Measurements from ENCODE around the gene PCDHGA6.
"Not testable (repeated sequence)": the region's sequence is repeated elsewhere in the genome, so short reads cannot be mapped to it uniquely, and the experiment has no call there.

PCDHGA6 gene

DNA sequence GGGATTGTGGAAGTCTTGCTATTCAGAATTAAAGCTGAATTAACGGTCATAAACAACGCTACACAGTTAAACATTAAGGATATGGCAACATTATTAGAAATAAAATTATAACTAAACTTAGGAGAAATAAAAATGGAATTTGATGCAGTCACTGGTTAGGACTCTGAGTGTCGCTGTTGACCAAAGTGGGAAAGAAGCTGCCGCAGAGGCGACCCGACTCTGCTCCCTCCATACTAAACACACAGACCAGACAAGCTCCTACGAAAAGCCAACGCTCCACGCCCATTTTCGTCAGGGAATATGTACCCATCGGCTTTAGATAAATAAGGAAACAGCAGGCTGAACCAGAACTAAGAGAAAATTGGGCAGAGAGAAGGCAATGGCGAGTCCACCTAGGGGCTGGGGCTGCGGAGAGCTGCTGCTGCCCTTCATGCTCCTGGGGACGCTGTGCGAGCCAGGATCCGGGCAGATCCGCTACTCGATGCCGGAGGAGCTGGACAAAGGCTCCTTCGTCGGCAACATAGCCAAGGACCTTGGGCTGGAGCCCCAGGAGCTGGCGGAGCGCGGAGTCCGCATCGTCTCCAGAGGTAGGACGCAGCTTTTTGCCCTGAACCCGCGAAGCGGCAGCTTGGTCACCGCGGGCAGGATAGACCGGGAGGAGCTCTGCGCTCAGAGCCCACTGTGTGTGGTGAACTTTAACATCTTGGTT, 9.6 kb upstream of the PCDHGA6 start, which contains the start of gene PCDHGA5:
PCDHGA5 (plus strand) TSS at position 211 of the 709 bp plus-strand sequence; CDS start at position 380, 169 bp downstream.
- no peak within 1 kb of the TSS for H3K9ac ChIP-seq (ENCODE audit: low read depth, low read length)
- peak within 1 kb of the TSS; percentile 51 for H3K4me2 ChIP-seq (ENCODE audit: low read length)
- no peaks in the 10 kb centered on the region for H3K36me3 ChIP-seq (ENCODE audit: insufficient read depth, low read length)
- peaks cover 4% of the 10 kb centered on the region for H3K27me3 ChIP-seq (ENCODE audit: control insufficient read depth, insufficient read depth, low read length)
- H3K9me3 ChIP-seq (replicated peaks; ENCODE audit: low read length) = peaks cover 37% of the 10 kb centered on the region
- H3K4me3 ChIP-seq (ENCODE audit: low read length) = peak within 1 kb of the TSS; percentile 44
- H3K4me1 ChIP-seq (ENCODE audit: control insufficient read depth, insufficient read depth, low read length) = no peaks in the 10 kb centered on the region

DNA sequence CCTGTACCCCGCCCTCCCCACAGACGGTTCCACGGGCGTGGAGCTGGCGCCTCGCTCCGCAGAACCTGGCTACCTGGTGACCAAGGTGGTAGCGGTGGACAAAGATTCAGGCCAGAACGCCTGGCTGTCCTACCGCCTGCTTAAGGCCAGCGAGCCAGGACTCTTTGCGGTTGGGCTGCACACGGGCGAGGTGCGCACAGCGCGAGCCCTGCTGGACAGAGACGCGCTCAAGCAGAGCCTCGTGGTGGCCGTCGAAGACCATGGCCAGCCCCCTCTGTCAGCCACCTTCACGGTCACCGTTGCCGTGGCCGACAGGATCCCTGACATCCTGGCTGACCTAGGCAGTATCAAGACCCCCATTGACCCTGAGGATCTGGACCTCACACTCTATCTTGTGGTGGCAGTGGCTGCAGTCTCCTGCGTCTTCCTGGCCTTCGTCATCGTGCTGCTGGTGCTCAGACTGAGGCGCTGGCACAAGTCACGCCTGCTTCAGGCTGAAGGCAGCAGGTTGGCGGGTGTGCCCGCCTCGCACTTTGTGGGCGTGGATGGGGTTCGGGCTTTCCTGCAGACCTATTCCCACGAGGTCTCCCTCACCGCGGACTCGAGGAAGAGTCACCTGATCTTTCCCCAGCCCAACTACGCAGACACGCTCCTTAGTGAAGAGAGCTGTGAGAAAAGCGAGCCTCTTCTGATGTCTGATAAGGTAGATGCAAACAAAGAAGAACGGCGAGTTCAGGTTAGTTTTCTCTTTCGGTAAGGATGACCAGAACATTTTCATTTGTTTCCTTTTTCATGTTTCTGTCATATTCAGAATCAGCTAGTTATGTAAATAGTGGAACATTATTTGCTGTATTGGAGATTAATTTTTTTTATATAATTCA, 7.4 kb upstream of the PCDHGA6 start:
- Histone ChIP-seq H3K27me3 (ENCODE audit: control insufficient read depth, insufficient read depth, low read length) (peaks cover 4% of the 10 kb centered on the region), H3K4me1 (ENCODE audit: control insufficient read depth, insufficient read depth, low read length) (no peaks in the 10 kb centered on the region), H3K9me3 (replicated peaks; ENCODE audit: low read length) (peaks cover 30% of the 10 kb centered on the region)

DNA sequence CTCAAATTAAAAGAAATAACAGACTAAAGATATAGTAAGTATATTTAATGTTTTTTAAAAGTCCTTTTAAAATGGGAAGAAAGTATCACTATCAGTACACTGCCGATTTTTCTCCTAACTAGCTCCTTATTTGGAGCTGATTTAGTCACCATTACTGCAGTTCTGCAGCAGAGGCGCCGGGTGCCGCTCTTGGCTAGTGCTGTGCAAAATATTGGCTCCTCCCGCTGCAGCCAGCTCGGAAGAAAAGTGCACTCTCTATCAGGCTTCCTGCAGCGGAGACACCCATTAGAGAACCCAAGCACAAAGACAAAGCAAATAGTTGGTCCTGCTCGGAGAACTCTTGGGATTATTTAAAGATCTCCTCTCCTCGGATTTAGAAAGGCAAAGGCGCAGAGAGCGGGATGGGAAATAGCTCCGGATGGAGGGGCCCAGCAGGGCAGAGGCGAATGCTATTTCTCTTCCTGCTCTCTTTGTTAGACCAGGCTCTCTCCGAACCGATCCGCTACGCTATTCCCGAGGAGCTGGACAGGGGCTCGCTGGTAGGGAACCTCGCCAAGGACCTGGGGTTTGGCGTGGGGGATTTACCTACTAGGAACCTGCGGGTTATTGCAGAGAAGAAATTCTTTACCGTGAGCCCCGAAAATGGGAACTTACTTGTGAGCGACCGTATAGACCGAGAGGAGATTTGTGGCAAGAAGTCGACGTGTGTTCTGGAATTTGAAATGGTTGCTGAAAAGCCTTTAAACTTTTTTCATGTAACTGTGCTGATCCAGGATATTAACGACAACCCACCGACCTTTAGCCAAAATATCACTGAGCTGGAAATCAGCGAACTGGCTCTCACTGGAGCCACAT, 3.5 kb upstream of the PCDHGA6 start, which contains the start of gene PCDHGB3:
PCDHGB3 (plus strand) TSS at position 249 of the 855 bp plus-strand sequence; CDS start at position 402, 153 bp downstream.
- Histone ChIP-seq H3K36me3 (ENCODE audit: insufficient read depth, low read length) (peaks cover 3% of the 10 kb centered on the region), H3K27me3 (ENCODE audit: control insufficient read depth, insufficient read depth, low read length) (no peaks in the 10 kb centered on the region), H3K4me2 (ENCODE audit: low read length) (peak within 1 kb of the TSS; percentile 69), H3K4me3 (ENCODE audit: low read length) (peak within 1 kb of the TSS; percentile 43), H3K9me3 (replicated peaks; ENCODE audit: low read length) (peaks cover 45% of the 10 kb centered on the region), H3K4me1 (ENCODE audit: control insufficient read depth, insufficient read depth, low read length) (no peaks in the 10 kb centered on the region), H3K9ac (ENCODE audit: low read depth, low read length) (no peak within 1 kb of the TSS)

More for the DNA sequence above, 7.4 kb upstream of the PCDHGA6 start:
- Histone ChIP-seq H3K36me3 (ENCODE audit: insufficient read depth, low read length) (peaks cover 3% of the 10 kb centered on the region), H3K4me2 (ENCODE audit: low read length) (no peak overlapping the region), H3K4me3 (ENCODE audit: low read length) (no peak overlapping the region), H3K9ac (ENCODE audit: low read depth, low read length) (no peak overlapping the region)

DNA sequence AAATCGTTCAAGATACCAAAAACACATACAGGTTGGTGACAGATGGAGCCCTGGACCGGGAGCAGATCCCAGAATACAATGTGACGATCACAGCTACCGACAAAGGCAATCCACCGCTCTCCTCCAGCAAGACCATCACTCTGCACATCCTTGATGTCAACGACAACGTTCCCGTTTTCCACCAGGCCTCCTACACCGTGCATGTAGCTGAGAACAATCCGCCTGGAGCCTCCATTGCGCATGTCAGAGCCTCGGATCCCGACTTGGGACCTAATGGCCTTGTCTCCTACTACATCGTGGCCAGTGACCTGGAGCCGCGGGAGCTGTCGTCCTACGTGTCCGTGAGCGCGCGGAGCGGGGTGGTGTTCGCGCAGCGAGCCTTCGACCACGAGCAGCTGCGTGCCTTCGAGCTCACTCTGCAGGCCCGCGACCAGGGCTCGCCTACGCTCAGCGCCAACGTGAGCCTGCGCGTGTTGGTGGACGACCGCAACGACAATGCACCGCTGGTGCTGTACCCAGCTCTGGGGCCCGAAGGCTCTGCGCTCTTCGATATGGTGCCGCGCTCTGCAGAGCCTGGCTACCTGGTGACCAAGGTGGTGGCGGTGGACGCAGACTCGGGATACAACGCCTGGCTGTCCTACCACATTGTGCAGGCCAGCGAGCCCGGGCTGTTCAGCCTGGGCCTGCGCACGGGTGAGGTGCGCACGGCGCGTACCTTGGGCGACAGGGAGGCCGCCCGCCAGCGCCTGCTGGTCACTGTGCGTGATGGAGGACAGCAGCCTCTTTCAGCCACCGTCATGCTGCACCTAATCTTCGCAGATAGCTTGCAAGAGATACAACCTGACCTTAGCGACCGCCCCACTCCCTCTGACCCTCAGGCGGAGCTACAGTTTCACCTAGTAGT, 1.9 kb upstream of the PCDHGA6 start:
- no peak overlapping the region for H3K4me2 ChIP-seq (ENCODE audit: low read length)
- H3K9ac ChIP-seq (ENCODE audit: low read depth, low read length) = no peak overlapping the region
- H3K36me3 ChIP-seq (ENCODE audit: insufficient read depth, low read length) = peaks cover 3% of the 10 kb centered on the region
- H3K9me3 ChIP-seq (replicated peaks; ENCODE audit: low read length) = peaks cover 35% of the 10 kb centered on the region
- no peaks in the 10 kb centered on the region for H3K27me3 ChIP-seq (ENCODE audit: control insufficient read depth, insufficient read depth, low read length)
- no peaks in the 10 kb centered on the region for H3K4me1 ChIP-seq (ENCODE audit: control insufficient read depth, insufficient read depth, low read length)
- H3K4me3 ChIP-seq (ENCODE audit: low read length) = no peak overlapping the region

DNA sequence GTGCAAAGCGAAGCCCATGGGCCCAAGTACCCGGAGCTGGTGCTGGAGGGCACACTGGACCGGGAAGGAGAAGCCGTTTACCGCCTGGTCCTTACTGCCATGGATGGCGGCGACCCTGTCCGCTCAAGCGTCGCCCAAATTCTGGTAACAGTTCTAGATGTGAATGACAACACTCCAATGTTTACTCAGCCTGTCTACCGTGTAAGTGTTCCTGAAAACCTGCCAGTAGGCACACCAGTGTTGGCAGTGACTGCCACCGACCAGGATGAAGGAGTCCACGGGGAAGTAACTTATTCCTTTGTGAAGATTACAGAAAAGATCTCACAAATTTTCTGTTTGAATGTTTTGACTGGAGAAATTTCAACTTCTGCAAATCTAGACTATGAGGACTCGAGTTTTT, 936 bp downstream of the PCDHGA6 start:
- Histone ChIP-seq H3K4me2 (ENCODE audit: low read length) (peak overlapping the region; percentile 74), H3K36me3 (ENCODE audit: insufficient read depth, low read length) (peaks cover 3% of the 10 kb centered on the region), H3K4me3 (ENCODE audit: low read length) (peak overlapping the region; percentile 64), H3K9ac (ENCODE audit: low read depth, low read length) (no peak overlapping the region), H3K9me3 (replicated peaks; ENCODE audit: low read length) (peaks cover 38% of the 10 kb centered on the region), H3K4me1 (ENCODE audit: control insufficient read depth, insufficient read depth, low read length) (no peaks in the 10 kb centered on the region), H3K27me3 (ENCODE audit: control insufficient read depth, insufficient read depth, low read length) (no peaks in the 10 kb centered on the region)

DNA sequence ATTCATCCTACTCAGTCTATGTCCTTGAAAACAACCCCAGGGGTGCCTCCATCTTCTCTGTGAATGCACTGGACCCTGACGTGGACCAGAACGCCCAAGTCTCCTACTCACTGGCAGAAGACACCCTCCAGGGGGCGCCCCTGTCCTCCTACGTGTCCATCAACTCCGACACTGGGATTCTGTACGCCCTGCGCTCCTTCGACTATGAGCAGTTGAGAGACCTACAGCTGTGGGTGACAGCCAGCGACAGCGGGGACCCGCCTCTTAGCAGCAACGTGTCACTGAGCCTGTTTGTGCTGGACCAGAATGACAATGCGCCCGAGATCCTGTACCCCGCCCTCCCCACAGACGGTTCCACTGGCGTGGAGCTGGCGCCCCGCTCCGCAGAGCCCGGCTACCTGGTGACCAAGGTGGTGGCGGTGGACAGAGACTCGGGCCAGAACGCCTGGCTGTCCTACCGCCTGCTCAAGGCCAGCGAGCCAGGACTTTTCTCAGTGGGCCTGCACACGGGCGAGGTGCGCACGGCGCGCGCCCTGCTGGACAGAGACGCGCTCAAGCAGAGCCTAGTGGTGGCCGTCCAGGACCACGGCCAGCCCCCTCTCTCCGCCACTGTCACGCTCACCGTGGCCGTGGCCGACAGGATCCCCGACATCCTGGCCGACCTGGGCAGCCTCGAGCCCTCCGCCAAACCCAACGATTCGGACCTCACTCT, 1.9 kb downstream of the PCDHGA6 start:
- not testable (repeated sequence) for H3K36me3 ChIP-seq (ENCODE audit: insufficient read depth, low read length); H3K9ac ChIP-seq (ENCODE audit: low read depth, low read length); H3K4me3 ChIP-seq (ENCODE audit: low read length); H3K4me1 ChIP-seq (ENCODE audit: control insufficient read depth, insufficient read depth, low read length); H3K4me2 ChIP-seq (ENCODE audit: low read length); H3K27me3 ChIP-seq (ENCODE audit: control insufficient read depth, insufficient read depth, low read length)
- H3K9me3 ChIP-seq (replicated peaks; ENCODE audit: low read length) = peaks cover 37% of the 10 kb centered on the region

DNA sequence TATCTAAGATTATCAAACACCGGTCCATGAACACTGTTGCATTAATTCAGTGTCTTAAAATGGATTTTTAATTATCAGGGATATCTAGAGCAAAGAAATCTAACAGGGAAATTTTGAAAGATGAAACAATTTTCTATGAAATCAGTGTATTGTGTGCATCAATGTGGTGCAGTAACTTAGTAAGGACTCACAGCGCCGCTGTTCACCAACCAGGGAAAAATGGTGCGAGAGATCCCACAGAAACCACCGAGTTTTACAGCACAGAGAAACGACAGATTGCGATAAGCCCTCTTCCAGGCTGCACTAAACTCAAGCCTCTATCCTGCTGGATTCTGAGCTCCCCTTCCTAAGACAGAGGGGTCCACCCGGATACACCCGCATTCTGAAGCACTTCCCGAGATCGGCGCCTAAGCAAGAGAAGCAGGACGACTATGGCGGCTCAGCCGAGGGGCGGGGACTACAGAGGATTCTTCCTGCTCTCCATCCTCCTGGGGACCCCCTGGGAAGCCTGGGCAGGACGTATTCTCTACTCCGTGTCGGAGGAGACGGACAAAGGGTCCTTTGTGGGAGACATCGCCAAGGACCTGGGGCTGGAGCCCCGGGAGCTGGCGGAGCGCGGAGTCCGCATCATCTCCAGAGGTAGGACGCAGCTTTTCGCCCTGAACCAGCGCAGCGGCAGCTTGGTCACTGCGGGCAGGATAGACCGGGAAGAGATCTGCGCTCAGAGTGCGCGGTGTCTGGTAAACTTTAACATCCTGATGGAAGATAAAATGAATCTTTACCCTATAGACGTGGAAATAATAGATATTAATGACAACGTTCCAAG, 9.0 kb downstream of the PCDHGA6 start, which contains the start of gene PCDHGA7:
PCDHGA7 (plus strand) TSS at position 274 of the 826 bp plus-strand sequence; CDS start at position 432, 158 bp downstream.
- H3K36me3 ChIP-seq (ENCODE audit: insufficient read depth, low read length) = no peaks in the 10 kb centered on the region
- peak within 1 kb of the TSS; percentile 74 for H3K4me3 ChIP-seq (ENCODE audit: low read length)
- H3K27me3 ChIP-seq (ENCODE audit: control insufficient read depth, insufficient read depth, low read length) = no peaks in the 10 kb centered on the region
- peak within 1 kb of the TSS; percentile 62 for H3K9ac ChIP-seq (ENCODE audit: low read depth, low read length)
- peak within 1 kb of the TSS; percentile 57 for H3K4me2 ChIP-seq (ENCODE audit: low read length)
- peaks cover 7% of the 10 kb centered on the region for H3K9me3 ChIP-seq (replicated peaks; ENCODE audit: low read length)
- no peaks in the 10 kb centered on the region for H3K4me1 ChIP-seq (ENCODE audit: control insufficient read depth, insufficient read depth, low read length)

DNA sequence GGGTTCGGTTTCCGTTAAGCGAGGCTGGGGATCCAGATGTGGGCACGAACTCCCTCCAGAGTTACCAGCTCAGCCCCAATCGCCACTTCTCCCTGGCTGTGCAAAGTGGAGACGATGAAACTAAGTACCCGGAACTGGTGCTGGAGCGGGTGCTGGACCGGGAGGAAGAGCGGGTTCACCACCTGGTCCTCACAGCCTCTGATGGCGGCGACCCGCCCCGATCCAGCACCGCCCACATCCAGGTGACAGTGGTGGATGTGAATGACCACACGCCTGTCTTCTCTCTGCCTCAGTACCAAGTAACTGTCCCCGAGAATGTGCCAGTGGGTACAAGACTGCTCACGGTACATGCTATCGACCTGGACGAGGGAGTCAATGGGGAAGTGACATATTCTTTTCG, 9.7 kb downstream of the PCDHGA6 start:
- no peaks in the 10 kb centered on the region for H3K4me1 ChIP-seq (ENCODE audit: control insufficient read depth, insufficient read depth, low read length)
- peak overlapping the region; percentile 57 for H3K4me2 ChIP-seq (ENCODE audit: low read length)
- H3K9ac ChIP-seq (ENCODE audit: low read depth, low read length) = peak overlapping the region; percentile 62
- H3K36me3 ChIP-seq (ENCODE audit: insufficient read depth, low read length) = no peaks in the 10 kb centered on the region
- peaks cover 8% of the 10 kb centered on the region for H3K9me3 ChIP-seq (replicated peaks; ENCODE audit: low read length)
- H3K27me3 ChIP-seq (ENCODE audit: control insufficient read depth, insufficient read depth, low read length) = no peaks in the 10 kb centered on the region
- H3K4me3 ChIP-seq (ENCODE audit: low read length) = peak overlapping the region; percentile 74

DNA sequence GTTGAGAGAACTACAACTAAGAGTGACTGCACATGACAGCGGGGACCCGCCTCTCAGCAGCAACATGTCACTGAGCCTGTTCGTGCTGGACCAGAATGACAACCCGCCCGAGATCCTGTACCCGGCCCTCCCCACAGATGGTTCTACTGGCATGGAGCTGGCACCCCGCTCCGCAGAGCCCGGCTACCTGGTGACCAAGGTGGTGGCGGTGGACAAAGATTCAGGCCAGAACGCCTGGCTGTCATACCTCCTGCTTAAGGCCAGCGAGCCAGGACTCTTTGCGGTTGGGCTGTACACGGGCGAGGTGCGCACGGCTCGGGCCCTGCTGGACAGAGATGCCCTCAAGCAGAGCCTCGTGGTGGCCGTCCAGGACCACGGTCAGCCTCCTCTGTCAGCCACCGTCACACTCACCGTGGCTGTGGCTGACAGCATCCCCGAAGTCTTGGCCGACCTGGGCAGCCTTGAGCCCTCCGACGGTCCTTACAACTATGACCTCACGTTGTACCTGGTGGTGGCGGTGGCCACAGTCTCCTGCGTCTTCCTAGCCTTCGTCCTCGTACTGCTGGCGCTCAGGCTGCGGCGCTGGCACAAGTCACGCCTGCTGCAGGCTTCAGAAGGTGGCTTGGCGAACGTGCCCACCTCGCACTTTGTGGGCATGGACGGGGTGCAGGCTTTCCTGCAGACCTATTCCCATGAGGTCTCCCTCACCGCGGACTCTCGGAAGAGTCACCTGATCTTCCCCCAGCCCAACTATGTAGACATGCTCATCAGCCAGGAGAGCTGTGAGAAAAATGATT, 11.0 kb downstream of the PCDHGA6 start:
- Histone ChIP-seq H3K4me2 (ENCODE audit: low read length) (no peak overlapping the region), H3K9me3 (replicated peaks; ENCODE audit: low read length) (peaks cover 21% of the 10 kb centered on the region), H3K27me3 (ENCODE audit: control insufficient read depth, insufficient read depth, low read length) (no peaks in the 10 kb centered on the region), H3K4me3 (ENCODE audit: low read length) (no peak overlapping the region), H3K36me3 (ENCODE audit: insufficient read depth, low read length) (no peaks in the 10 kb centered on the region), H3K4me1 (ENCODE audit: control insufficient read depth, insufficient read depth, low read length) (no peaks in the 10 kb centered on the region), H3K9ac (ENCODE audit: low read depth, low read length) (no peak overlapping the region)

Measured in skeletal muscle satellite cell (primary cell).